ENCODE measurements around the gene CCL14.

DNA sequence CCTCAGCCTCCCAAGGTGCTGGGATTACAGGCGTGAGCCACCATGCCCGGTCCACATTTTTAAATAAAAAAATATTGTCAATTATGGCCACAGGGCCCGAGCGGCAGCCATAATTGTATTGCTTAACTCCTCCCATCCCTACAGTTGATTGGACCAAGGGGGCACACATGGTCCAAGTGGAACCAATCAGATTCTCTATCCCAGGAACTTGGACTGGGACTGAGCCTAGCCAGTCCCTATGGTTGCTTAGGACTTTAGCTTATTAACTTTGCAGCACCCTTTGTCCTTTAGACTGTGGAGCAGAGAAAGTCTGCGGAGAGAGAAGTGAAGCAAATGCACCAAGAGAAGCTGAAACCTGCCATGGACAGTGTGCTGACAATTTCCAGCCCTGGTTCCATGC, 50.5 kb downstream of the CCL14 start:
- no peak for TF ChIP-seq RAD21 (IDR thresholded peaks at IDR 0.05)
- no peak for TF ChIP-seq CTCF (IDR thresholded peaks at IDR 0.05; ENCODE audit: low read depth, low read length, missing input control)
- TF ChIP-seq, protein P1, sequence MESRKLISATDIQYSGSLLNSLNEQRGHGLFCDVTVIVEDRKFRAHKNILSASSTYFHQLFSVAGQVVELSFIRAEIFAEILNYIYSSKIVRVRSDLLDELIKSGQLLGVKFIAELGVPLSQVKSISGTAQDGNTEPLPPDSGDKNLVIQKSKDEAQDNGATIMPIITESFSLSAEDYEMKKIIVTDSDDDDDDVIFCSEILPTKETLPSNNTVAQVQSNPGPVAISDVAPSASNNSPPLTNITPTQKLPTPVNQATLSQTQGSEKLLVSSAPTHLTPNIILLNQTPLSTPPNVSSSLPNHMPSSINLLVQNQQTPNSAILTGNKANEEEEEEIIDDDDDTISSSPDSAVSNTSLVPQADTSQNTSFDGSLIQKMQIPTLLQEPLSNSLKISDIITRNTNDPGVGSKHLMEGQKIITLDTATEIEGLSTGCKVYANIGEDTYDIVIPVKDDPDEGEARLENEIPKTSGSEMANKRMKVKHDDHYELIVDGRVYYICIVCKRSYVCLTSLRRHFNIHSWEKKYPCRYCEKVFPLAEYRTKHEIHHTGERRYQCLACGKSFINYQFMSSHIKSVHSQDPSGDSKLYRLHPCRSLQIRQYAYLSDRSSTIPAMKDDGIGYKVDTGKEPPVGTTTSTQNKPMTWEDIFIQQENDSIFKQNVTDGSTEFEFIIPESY (IDR thresholded peaks at IDR 0.05), result no peak
- no peak for TF ChIP-seq MAX (IDR thresholded peaks at IDR 0.05)
- TF ChIP-seq TAF1 (conservative IDR thresholded peaks at IDR 0.05), result no peak
- no peak for TF ChIP-seq REST (IDR thresholded peaks at IDR 0.05)

Measured in liver (tissue), 3 donors.